MCF 10A (cell line): ENCODE measurements around the gene ATP23. TPM values are rescaled to one million over a fixed set of nuclear protein-coding genes. Genes with fewer than 3 reads are reported as not detected.

Experiments
- BruUV-seq: library from RNA; stranded (reverse); fragments of 400-500 nt; replicated peaks from 2 replicates; lab custom pipeline; 2021; lab: Mats Ljungman, UMichigan
- CTCF ChIA-PET: fragments of 300-600 bp; sonication (Branson Sonifier 250); formaldehyde crosslinking; extraction: SDS; loops from one replicate; lab custom pipeline; 2021; ENCODE audit warnings: antibody characterized with exemption, inconsistent platforms; lab: Yijun Ruan, JAX
- POLR2A ChIA-PET: fragments of 300-600, 350-650 bp; sonication (Branson Sonifier 250); formaldehyde crosslinking; extraction: SDS; loops from one replicate; lab custom pipeline; 2020; ENCODE audit warnings: antibody characterized with exemption, inconsistent platforms; lab: Yijun Ruan, JAX
- DNase-seq: peaks from one replicate; pipeline ENCODE4 v3.0.0-alpha.2; 2018; ENCODE audit not compliant: unreplicated experiment
- H3K27ac Mint-ChIP-seq: one replicate; pipeline ENCODE4 v1.8.0; 2022; ENCODE audit warnings: mild to moderate bottlenecking, low read depth, mixed read lengths; ENCODE audit not compliant: unreplicated experiment
- H3K27me3 Mint-ChIP-seq: one replicate; pipeline ENCODE4 v1.8.0; 2022; ENCODE audit warnings: mixed read lengths; ENCODE audit not compliant: insufficient read depth, unreplicated experiment
- H3K36me3 Mint-ChIP-seq: one replicate; pipeline ENCODE4 v1.8.0; 2022; ENCODE audit warnings: mild to moderate bottlenecking, moderate library complexity, mixed read lengths; ENCODE audit not compliant: insufficient read depth, unreplicated experiment
- H3K4me1 Mint-ChIP-seq: one replicate; pipeline ENCODE4 v1.8.0; 2022; ENCODE audit warnings: mixed read lengths; ENCODE audit not compliant: insufficient read depth, unreplicated experiment
- H3K4me3 Mint-ChIP-seq: one replicate; pipeline ENCODE4 v1.8.0; 2022; ENCODE audit warnings: mild to moderate bottlenecking, moderate library complexity, mixed read lengths; ENCODE audit not compliant: unreplicated experiment
- H3K9me3 Mint-ChIP-seq: one replicate; pipeline ENCODE4 v1.8.0; 2022; ENCODE audit warnings: mixed read lengths; ENCODE audit not compliant: unreplicated experiment
- intact Hi-C: fragments of 100-400 bp; cut with micrococcal nuclease; formaldehyde crosslinking; loops from 2 replicates; pipeline ENCODE4 v1.14.1; 2022
- total RNA-seq: library from RNA; stranded (reverse); gene quantifications from 2 replicates; pipeline ENCODE4 v1.2.3, GENCODE V29; 2022
- TF ChIP-seq, protein P1 (sequence below): fragments of 200-600 bp; IDR thresholded peaks from one replicate; pipeline ENCODE4 v1.8.0; 2022; ENCODE audit warnings: antibody characterized with exemption, mild to moderate bottlenecking; ENCODE audit not compliant: unreplicated experiment

ATP23 gene
- total RNA-seq, 1 experiment from 2014 or later: 3.0 TPM

DNA sequence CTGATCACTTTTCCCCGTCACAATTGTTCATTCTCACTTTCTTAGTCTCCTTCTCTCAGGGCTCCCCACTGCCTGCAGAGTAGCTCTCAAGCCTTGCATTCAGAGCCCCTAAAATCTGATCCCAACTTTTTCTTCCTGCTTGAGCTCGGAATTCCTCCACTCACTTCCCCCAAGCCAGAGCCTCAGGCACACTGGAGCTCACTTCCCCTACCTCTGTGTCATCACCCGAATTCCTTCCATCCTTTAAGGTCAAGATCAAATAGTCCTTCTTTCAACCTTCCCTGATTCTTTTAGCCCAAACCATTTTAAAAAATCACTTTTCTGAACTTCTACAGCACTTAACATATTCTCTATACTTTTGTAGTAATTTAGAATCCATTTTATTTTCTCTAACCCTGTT lies 34.1 kb upstream of the ATP23 start:
- H3K9me3 Mint-ChIP-seq: no peaks in the 10 kb centered on the region
- POLR2A ChIA-PET: interaction anchor here (1.5 kb wide), 1 partner anchor 75 kb away, joined by 3 read pairs; no protein-coding TSS in a partner anchor
- CTCF ChIA-PET: interaction anchor here (0.6 to 6.4 kb wide), 7 partner anchors 11 to 127 kb away, joined by 3 to 138 read pairs (median 8); no protein-coding TSS in a partner anchor
- no peak overlapping the region for H3K27ac Mint-ChIP-seq
- BruUV-seq: no TSS peak
- H3K4me1 Mint-ChIP-seq: peaks cover 8% of the 10 kb centered on the region
- H3K36me3 Mint-ChIP-seq: no peaks in the 10 kb centered on the region
- H3K27me3 Mint-ChIP-seq: peaks cover 26% of the 10 kb centered on the region
- no peak for DNase-seq
- TF ChIP-seq, protein P1, sequence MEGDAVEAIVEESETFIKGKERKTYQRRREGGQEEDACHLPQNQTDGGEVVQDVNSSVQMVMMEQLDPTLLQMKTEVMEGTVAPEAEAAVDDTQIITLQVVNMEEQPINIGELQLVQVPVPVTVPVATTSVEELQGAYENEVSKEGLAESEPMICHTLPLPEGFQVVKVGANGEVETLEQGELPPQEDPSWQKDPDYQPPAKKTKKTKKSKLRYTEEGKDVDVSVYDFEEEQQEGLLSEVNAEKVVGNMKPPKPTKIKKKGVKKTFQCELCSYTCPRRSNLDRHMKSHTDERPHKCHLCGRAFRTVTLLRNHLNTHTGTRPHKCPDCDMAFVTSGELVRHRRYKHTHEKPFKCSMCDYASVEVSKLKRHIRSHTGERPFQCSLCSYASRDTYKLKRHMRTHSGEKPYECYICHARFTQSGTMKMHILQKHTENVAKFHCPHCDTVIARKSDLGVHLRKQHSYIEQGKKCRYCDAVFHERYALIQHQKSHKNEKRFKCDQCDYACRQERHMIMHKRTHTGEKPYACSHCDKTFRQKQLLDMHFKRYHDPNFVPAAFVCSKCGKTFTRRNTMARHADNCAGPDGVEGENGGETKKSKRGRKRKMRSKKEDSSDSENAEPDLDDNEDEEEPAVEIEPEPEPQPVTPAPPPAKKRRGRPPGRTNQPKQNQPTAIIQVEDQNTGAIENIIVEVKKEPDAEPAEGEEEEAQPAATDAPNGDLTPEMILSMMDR: no peak
- no peak overlapping the region for H3K4me3 Mint-ChIP-seq
- intact Hi-C loops: no loop called here

DNA sequence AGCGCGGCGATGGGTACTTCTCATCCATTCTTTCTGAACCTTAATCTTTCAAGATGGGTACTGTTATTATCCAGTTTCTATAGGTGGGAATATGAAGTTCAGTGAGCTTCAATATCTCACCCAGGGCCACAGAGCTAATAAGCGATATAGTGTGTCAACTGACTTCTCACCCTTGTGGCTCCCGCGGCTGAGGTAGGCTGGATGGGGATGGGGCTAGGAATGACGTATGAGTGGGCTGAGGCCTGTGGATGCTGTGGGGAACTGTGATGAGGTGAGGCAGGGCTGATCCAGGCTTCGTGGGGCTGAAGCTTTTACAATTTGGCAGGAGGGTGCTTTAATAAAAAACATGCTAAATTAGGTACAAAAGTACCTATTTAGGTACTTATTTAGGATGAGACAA lies 32.9 kb upstream of the ATP23 start:
- no TSS peak for BruUV-seq
- H3K36me3 Mint-ChIP-seq: no peaks in the 10 kb centered on the region
- no peak overlapping the region for H3K4me3 Mint-ChIP-seq
- ChIA-PET POLR2A (interaction anchor here (0.9 kb wide), 1 partner anchor 18 kb away, joined by 3 read pairs; no protein-coding TSS in a partner anchor), CTCF (interaction anchor here (0.6 to 2.8 kb wide), 6 partner anchors 15 to 126 kb away, joined by 3 to 11 read pairs (median 4); partner anchors contain the start of gene TSFM)
- intact Hi-C loops: no loop called here
- DNase-seq: no peak
- H3K27me3 Mint-ChIP-seq: peaks cover 27% of the 10 kb centered on the region
- H3K9me3 Mint-ChIP-seq: no peaks in the 10 kb centered on the region
- no peak overlapping the region for H3K27ac Mint-ChIP-seq
- TF ChIP-seq, protein P1: no peak
- peaks cover 8% of the 10 kb centered on the region for H3K4me1 Mint-ChIP-seq

DNA sequence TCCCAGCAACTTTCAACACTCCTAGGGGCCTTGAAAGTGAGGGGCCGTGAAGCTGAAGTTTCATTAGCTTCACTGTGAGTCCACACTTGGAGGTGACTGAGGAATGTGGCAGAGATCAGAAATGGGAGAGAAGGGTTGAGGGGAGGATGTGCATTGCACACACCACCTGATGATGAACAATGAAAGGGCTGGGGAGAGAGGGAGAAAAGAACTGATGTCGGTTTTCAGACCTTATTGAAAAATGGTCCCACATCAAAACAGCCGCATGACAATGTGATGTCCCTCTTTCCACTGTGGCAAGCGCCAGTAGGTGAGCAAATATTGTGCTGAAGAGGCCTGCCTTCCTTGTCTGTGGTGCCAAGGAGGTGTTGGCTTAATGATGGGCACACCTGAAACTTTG lies 32.3 kb upstream of the ATP23 start:
- no peak for DNase-seq
- Mint-ChIP-seq H3K4me1 (peaks cover 8% of the 10 kb centered on the region), H3K9me3 (no peaks in the 10 kb centered on the region), H3K27me3 (peaks cover 33% of the 10 kb centered on the region), H3K36me3 (no peaks in the 10 kb centered on the region), H3K4me3 (no peak overlapping the region), H3K27ac (no peak overlapping the region)
- intact Hi-C loops: no loop called here
- no TSS peak for BruUV-seq
- ChIA-PET CTCF (interaction anchor here (0.8 to 2.8 kb wide), 5 partner anchors 64 to 287 kb away, joined by 3 to 11 read pairs (median 3); partner anchors contain the start of gene AVIL), POLR2A (no interaction called here)
- TF ChIP-seq, protein P1: no peak

DNA sequence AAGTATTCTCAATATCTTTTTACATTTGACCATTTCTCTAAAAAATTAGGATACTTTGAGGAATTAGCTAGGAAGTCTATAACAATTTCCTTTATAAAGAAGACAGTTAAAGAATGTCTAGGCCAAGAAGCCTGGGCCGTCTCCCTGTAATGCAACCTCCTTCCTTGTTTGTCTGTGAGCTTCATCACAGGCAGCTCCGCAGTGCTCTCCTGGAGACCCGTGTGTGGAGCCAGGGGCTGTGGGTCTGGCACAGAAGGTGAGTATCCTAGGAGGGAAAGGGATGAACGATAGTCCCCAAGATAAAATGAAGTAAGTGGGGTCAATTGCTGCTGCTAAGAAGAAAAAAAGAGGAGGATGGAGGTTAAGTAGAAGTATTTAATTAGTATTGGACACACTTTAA lies 31.8 kb upstream of the ATP23 start:
- Mint-ChIP-seq H3K36me3 (no peaks in the 10 kb centered on the region), H3K4me1 (peaks cover 8% of the 10 kb centered on the region), H3K9me3 (no peaks in the 10 kb centered on the region), H3K27me3 (peaks cover 38% of the 10 kb centered on the region), H3K27ac (no peak overlapping the region), H3K4me3 (no peak overlapping the region)
- intact Hi-C loops: no loop called here
- POLR2A ChIA-PET: interaction anchor here (1.0 kb wide), 1 partner anchor 130 kb away, joined by 3 read pairs; no protein-coding TSS in a partner anchor
- BruUV-seq: no TSS peak
- CTCF ChIA-PET: interaction anchor here (0.8 to 2.8 kb wide), 6 partner anchors 14 to 287 kb away, joined by 3 to 11 read pairs (median 3); partner anchors contain the start of gene AVIL
- no peak for DNase-seq
- TF ChIP-seq, protein P1: no peak
